Transverse colon (tissue), 3 donors: ENCODE results near the gene MPDU1.

Source experiments
- POLR2A ChIP-seq: fragments of 450-650 bp; IDR thresholded peaks from one replicate; pipeline ENCODE4 v1.6.1; 2016; ENCODE audit warnings: antibody characterized with exemption, mild to moderate bottlenecking, moderate library complexity
- TF ChIP-seq, protein P1 (sequence below), 5 experiments: fragments of 200-600 bp in 3 of 5; fragments of 450-650 bp in 2 of 5; sonication (generic) in 3 of 5; IDR thresholded peaks; 1 replicate in 2 of 5; 2 replicates in 3 of 5; pipeline ENCODE4 v1.5.1; 2016 to 2017; ENCODE audit warnings: antibody characterized with exemption in 5 of 5, inconsistent platforms in 3 of 5, mild to moderate bottlenecking in 2 of 5, moderate library complexity in 1 of 5

- TF ChIP-seq, protein P1, sequence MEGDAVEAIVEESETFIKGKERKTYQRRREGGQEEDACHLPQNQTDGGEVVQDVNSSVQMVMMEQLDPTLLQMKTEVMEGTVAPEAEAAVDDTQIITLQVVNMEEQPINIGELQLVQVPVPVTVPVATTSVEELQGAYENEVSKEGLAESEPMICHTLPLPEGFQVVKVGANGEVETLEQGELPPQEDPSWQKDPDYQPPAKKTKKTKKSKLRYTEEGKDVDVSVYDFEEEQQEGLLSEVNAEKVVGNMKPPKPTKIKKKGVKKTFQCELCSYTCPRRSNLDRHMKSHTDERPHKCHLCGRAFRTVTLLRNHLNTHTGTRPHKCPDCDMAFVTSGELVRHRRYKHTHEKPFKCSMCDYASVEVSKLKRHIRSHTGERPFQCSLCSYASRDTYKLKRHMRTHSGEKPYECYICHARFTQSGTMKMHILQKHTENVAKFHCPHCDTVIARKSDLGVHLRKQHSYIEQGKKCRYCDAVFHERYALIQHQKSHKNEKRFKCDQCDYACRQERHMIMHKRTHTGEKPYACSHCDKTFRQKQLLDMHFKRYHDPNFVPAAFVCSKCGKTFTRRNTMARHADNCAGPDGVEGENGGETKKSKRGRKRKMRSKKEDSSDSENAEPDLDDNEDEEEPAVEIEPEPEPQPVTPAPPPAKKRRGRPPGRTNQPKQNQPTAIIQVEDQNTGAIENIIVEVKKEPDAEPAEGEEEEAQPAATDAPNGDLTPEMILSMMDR (IDR thresholded peaks at IDR 0.05), result no peak
- no peak for TF ChIP-seq POLR2A
Measured at GRCh38 chr17:7574176-7574953, 9.3 kb upstream of the MPDU1 start.
